ENCODE results near the gene SH3GL1. TPM values are rescaled to one million over a fixed set of nuclear protein-coding genes. Genes with fewer than 3 reads are reported as not detected.
"Not testable (repeated sequence)": the region's sequence is repeated elsewhere in the genome, so short reads cannot be mapped to it uniquely, and the experiment has no call there.

SH3GL1 gene
- total RNA-seq, 2 donors from 2014 or later: 47.3 to 56.9 TPM

- ATAC-seq (ENCODE audit: insufficient number of reproducible peaks, low FRiP score, low read depth): peak; percentile 69
- no peak for DNase-seq (ENCODE audit: low spot score)
These were observed 47.6 kb downstream of the SH3GL1 start for GRCh38 chr19:4352701-4353121.

DNA sequence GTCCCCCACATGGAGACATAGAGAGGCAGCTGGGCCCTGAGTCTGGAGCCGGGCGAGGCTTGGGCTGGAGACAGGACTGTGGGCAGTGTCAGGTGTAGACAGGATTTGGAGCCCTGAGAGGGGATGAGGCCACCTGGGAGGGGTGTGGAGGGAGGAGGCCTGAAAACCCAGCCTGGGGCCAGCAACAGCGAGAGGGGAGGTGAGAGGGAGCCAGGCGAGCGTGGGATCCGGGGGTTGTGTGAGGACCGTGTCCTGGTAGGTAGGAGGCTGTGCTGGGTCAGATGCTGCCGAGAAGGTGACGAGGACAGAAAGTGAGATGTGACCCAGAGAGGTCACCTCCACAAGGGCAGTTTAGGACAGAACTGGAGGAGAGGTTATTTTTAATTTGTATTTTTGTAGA, 49.6 kb downstream of the SH3GL1 start:
- H3K4me3 ChIP-seq: no peak overlapping the region
- H3K27ac ChIP-seq: no peak overlapping the region
- ATAC-seq (ENCODE audit: insufficient number of reproducible peaks, low FRiP score, low read depth): no peak
- no peaks in the 10 kb centered on the region for H3K36me3 ChIP-seq
- H3K9me3 ChIP-seq: no peaks in the 10 kb centered on the region
- no peak for DNase-seq (ENCODE audit: low spot score)
- H3K27me3 ChIP-seq (replicated peaks; ENCODE audit: insufficient read depth): no peaks in the 10 kb centered on the region
- TF ChIP-seq CTCF (IDR thresholded peaks at IDR 0.05): no peak
- H3K4me1 ChIP-seq (ENCODE audit: control insufficient read depth in 1 of 2, low read depth in 2 of 2): no peaks in the 10 kb centered on the region

More at GRCh38 chr19:4352701-4353121, 47.6 kb downstream of the SH3GL1 start:
- H3K4me1 ChIP-seq (ENCODE audit: control insufficient read depth in 1 of 2, low read depth in 2 of 2): no peaks in the 10 kb centered on the region
- TF ChIP-seq CTCF (IDR thresholded peaks at IDR 0.05): peak; percentile 89
- no peaks in the 10 kb centered on the region for H3K27me3 ChIP-seq (replicated peaks; ENCODE audit: insufficient read depth)
- peaks cover 3% of the 10 kb centered on the region for H3K36me3 ChIP-seq
- no peak overlapping the region for H3K27ac ChIP-seq
- H3K4me3 ChIP-seq: no peak overlapping the region
- no peaks in the 10 kb centered on the region for H3K9me3 ChIP-seq

- no peak overlapping the region for H3K4me3 ChIP-seq
- H3K36me3 ChIP-seq: no peaks in the 10 kb centered on the region
- no peaks in the 10 kb centered on the region for H3K9me3 ChIP-seq
- ATAC-seq (ENCODE audit: insufficient number of reproducible peaks, low FRiP score, low read depth): no peak
- no peaks in the 10 kb centered on the region for H3K4me1 ChIP-seq (ENCODE audit: control insufficient read depth in 1 of 2, low read depth in 2 of 2)
- H3K27ac ChIP-seq: no peak overlapping the region
- no peak for DNase-seq (ENCODE audit: low spot score)
- no peak for TF ChIP-seq CTCF (IDR thresholded peaks at IDR 0.05)
- H3K27me3 ChIP-seq (replicated peaks; ENCODE audit: insufficient read depth): no peaks in the 10 kb centered on the region
These were observed 50.2 kb downstream of the SH3GL1 start for GRCh38 chr19:4350111-4350510.

DNA sequence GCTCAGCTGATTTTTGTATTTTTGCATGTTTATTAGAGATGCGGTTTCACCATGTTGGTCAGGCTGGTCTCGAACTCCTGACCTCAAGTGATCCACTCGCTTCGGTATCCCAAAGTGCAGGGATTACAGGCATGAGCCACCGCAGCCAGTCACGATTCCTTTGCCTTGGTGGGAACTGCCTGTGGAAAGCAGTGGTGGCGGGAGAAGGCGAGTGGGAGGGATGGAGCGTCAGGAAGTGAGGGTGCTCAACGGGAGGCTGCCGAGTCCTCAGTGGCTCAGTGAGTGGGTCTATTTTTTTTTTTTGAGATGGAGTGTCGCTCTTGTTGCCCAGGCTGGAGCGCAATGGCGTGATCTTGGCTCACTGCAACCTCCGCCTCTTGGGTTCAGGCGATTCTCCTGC, 51.1 kb downstream of the SH3GL1 start:
- H3K27ac ChIP-seq; DNase-seq (ENCODE audit: low spot score); ATAC-seq (ENCODE audit: insufficient number of reproducible peaks, low FRiP score, low read depth); H3K4me3 ChIP-seq; H3K36me3 ChIP-seq; H3K9me3 ChIP-seq; H3K27me3 ChIP-seq (replicated peaks; ENCODE audit: insufficient read depth); H3K4me1 ChIP-seq (ENCODE audit: control insufficient read depth in 1 of 2, low read depth in 2 of 2): not testable (repeated sequence)

- peaks cover 6 to 8% of the 10 kb centered on the region in 2 donors for H3K4me1 ChIP-seq (ENCODE audit: control insufficient read depth in 1 of 2, low read depth in 2 of 2)
- no peak overlapping the region for H3K4me3 ChIP-seq
- no peak for TF ChIP-seq CTCF (IDR thresholded peaks at IDR 0.05)
- no peaks in the 10 kb centered on the region for H3K9me3 ChIP-seq
- H3K36me3 ChIP-seq: no peaks in the 10 kb centered on the region
- DNase-seq (ENCODE audit: low spot score) (no peak), ATAC-seq (ENCODE audit: insufficient number of reproducible peaks, low FRiP score, low read depth) (no peak)
- H3K27ac ChIP-seq: no peak overlapping the region
- no peaks in the 10 kb centered on the region for H3K27me3 ChIP-seq (replicated peaks; ENCODE audit: insufficient read depth)
These were observed 52.8 kb downstream of the SH3GL1 start for GRCh38 chr19:4347521-4347920.

- Histone ChIP-seq H3K4me3 (no peak overlapping the region), H3K4me1 (ENCODE audit: control insufficient read depth in 1 of 2, low read depth in 2 of 2) (peaks cover 8 to 9% of the 10 kb centered on the region in 2 donors), H3K9me3 (no peaks in the 10 kb centered on the region), H3K27ac (no peak overlapping the region), H3K27me3 (replicated peaks; ENCODE audit: insufficient read depth) (no peaks in the 10 kb centered on the region), H3K36me3 (no peaks in the 10 kb centered on the region)
- TF ChIP-seq CTCF (IDR thresholded peaks at IDR 0.05): no peak
- DNase-seq (ENCODE audit: low spot score) (no peak), ATAC-seq (ENCODE audit: insufficient number of reproducible peaks, low FRiP score, low read depth) (no peak)
These were observed 54.3 kb downstream of the SH3GL1 start for GRCh38 chr19:4346020-4346383.
